Measurements from ENCODE around the gene SFTA2.

DNA sequence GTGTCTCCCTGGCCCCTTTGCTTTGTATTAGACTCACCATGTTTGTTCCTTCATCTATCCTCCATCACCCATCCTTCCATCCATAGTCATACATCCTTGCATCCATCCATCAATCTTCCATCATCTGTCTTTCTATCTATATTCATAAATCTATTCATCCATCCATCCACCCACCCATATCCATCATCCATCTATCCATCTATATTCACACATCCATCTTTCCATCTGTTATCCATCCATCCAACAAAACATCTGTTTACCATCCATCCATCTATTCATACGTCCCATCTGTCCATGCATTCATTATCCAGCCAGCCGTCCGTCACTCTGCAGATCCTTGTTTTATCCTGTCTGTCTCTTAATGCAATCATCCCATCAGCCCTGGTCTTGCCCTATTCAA is 37.0 kb downstream of the SFTA2 start:
- TF ChIP-seq, protein P1, sequence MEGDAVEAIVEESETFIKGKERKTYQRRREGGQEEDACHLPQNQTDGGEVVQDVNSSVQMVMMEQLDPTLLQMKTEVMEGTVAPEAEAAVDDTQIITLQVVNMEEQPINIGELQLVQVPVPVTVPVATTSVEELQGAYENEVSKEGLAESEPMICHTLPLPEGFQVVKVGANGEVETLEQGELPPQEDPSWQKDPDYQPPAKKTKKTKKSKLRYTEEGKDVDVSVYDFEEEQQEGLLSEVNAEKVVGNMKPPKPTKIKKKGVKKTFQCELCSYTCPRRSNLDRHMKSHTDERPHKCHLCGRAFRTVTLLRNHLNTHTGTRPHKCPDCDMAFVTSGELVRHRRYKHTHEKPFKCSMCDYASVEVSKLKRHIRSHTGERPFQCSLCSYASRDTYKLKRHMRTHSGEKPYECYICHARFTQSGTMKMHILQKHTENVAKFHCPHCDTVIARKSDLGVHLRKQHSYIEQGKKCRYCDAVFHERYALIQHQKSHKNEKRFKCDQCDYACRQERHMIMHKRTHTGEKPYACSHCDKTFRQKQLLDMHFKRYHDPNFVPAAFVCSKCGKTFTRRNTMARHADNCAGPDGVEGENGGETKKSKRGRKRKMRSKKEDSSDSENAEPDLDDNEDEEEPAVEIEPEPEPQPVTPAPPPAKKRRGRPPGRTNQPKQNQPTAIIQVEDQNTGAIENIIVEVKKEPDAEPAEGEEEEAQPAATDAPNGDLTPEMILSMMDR (IDR thresholded peaks at IDR 0.05): no peak
- no peak for TF ChIP-seq POLR2A (IDR thresholded peaks at IDR 0.05)
